Measurements from ENCODE around the gene WWC2. TPM values are rescaled to one million over a fixed set of nuclear protein-coding genes. Genes with fewer than 3 reads are reported as not detected.

Gene WWC2
- polyA plus RNA-seq, 2 donors: 2.9 to 3.4 TPM

- H3K4me1 ChIP-seq (ENCODE audit: control insufficient read depth in 2 of 2, insufficient read depth in 2 of 2, low read length in 1 of 2): peaks cover 2% of the 10 kb centered on the region in 2 donors
- WGBS, 2 donors: 2 to 4% methylated on average over 39 to 73 of the region's 73 CpGs
- H3K9me3 ChIP-seq (ENCODE audit: control insufficient read depth in 2 of 2, insufficient read depth in 1 of 2, low read depth in 1 of 2, low read length in 1 of 2): no peaks in the 10 kb centered on the region
- peak overlapping the region; percentile 95 to 96 for H3K27ac ChIP-seq (ENCODE audit: low read depth in 2 of 2, low read length in 1 of 2)
- H3K4me3 ChIP-seq (ENCODE audit: low read depth in 1 of 2, low read length in 2 of 2): peak overlapping the region; percentile 71 to 89
- H3K27me3 ChIP-seq (ENCODE audit: control insufficient read depth in 1 of 2, insufficient read depth in 2 of 2, low read length in 2 of 2): no peaks in the 10 kb centered on the region
- no peaks in the 10 kb centered on the region for H3K36me3 ChIP-seq (ENCODE audit: control insufficient read depth in 2 of 2, insufficient read depth in 2 of 2, low read length in 1 of 2)
Measured at GRCh38 chr4:183099537-183100297, 660 bp downstream of the WWC2 start.

GRCh38 chr4:183100298-183100599 lies 1.2 kb downstream of the WWC2 start:
- peak overlapping the region; percentile 71 to 89 for H3K4me3 ChIP-seq (ENCODE audit: low read depth in 1 of 2, low read length in 2 of 2)
- peaks cover 2% of the 10 kb centered on the region in 2 donors for H3K4me1 ChIP-seq (ENCODE audit: control insufficient read depth in 2 of 2, insufficient read depth in 2 of 2, low read length in 1 of 2)
- no peak overlapping the region for H3K27ac ChIP-seq (ENCODE audit: low read depth in 2 of 2, low read length in 1 of 2)
- 34 to 41% methylated on average over 3 of the region's 3 CpGs for WGBS, 2 donors
- H3K27me3 ChIP-seq (ENCODE audit: control insufficient read depth in 1 of 2, insufficient read depth in 2 of 2, low read length in 2 of 2): no peaks in the 10 kb centered on the region
- no peaks in the 10 kb centered on the region for H3K36me3 ChIP-seq (ENCODE audit: control insufficient read depth in 2 of 2, insufficient read depth in 2 of 2, low read length in 1 of 2)
- no peaks in the 10 kb centered on the region for H3K9me3 ChIP-seq (ENCODE audit: control insufficient read depth in 2 of 2, insufficient read depth in 1 of 2, low read depth in 1 of 2, low read length in 1 of 2)

GRCh38 chr4:183100827-183101226 lies 1.8 kb downstream of the WWC2 start:
- peaks cover 2% of the 10 kb centered on the region in 2 donors for H3K4me1 ChIP-seq (ENCODE audit: control insufficient read depth in 2 of 2, insufficient read depth in 2 of 2, low read length in 1 of 2)
- H3K27me3 ChIP-seq (ENCODE audit: control insufficient read depth in 1 of 2, insufficient read depth in 2 of 2, low read length in 2 of 2): no peaks in the 10 kb centered on the region
- no peaks in the 10 kb centered on the region for H3K9me3 ChIP-seq (ENCODE audit: control insufficient read depth in 2 of 2, insufficient read depth in 1 of 2, low read depth in 1 of 2, low read length in 1 of 2)
- H3K4me3 ChIP-seq (ENCODE audit: low read depth in 1 of 2, low read length in 2 of 2): peak overlapping the region in 1 of 2 donors; percentile 32
- H3K36me3 ChIP-seq (ENCODE audit: control insufficient read depth in 2 of 2, insufficient read depth in 2 of 2, low read length in 1 of 2): no peaks in the 10 kb centered on the region
- 38 to 48% methylated on average over 6 of the region's 6 CpGs for WGBS, 2 donors
- H3K27ac ChIP-seq (ENCODE audit: low read depth in 2 of 2, low read length in 1 of 2): no peak overlapping the region

- H3K9me3 ChIP-seq (ENCODE audit: control insufficient read depth in 2 of 2, insufficient read depth in 1 of 2, low read depth in 1 of 2, low read length in 1 of 2): no peaks in the 10 kb centered on the region
- no peak overlapping the region for H3K4me3 ChIP-seq (ENCODE audit: low read depth in 1 of 2, low read length in 2 of 2)
- 50% methylated on average over 4 of the region's 4 CpGs for WGBS, 2 donors
- no peaks in the 10 kb centered on the region for H3K36me3 ChIP-seq (ENCODE audit: control insufficient read depth in 2 of 2, insufficient read depth in 2 of 2, low read length in 1 of 2)
- H3K27ac ChIP-seq (ENCODE audit: low read depth in 2 of 2, low read length in 1 of 2): no peak overlapping the region
- H3K27me3 ChIP-seq (ENCODE audit: control insufficient read depth in 1 of 2, insufficient read depth in 2 of 2, low read length in 2 of 2): no peaks in the 10 kb centered on the region
- H3K4me1 ChIP-seq (ENCODE audit: control insufficient read depth in 2 of 2, insufficient read depth in 2 of 2, low read length in 1 of 2): peaks cover 2% of the 10 kb centered on the region in 2 donors
Measured at GRCh38 chr4:183101956-183102480, 3.0 kb downstream of the WWC2 start.

GRCh38 chr4:183105092-183105491 lies 6.0 kb downstream of the WWC2 start:
- Histone ChIP-seq H3K27ac (ENCODE audit: low read depth in 2 of 2, low read length in 1 of 2) (no peak overlapping the region), H3K27me3 (ENCODE audit: control insufficient read depth in 1 of 2, insufficient read depth in 2 of 2, low read length in 2 of 2) (no peaks in the 10 kb centered on the region), H3K4me3 (ENCODE audit: low read depth in 1 of 2, low read length in 2 of 2) (no peak overlapping the region), H3K36me3 (ENCODE audit: control insufficient read depth in 2 of 2, insufficient read depth in 2 of 2, low read length in 1 of 2) (no peaks in the 10 kb centered on the region), H3K4me1 (ENCODE audit: control insufficient read depth in 2 of 2, insufficient read depth in 2 of 2, low read length in 1 of 2) (peaks cover 2% of the 10 kb centered on the region in 2 donors), H3K9me3 (ENCODE audit: control insufficient read depth in 2 of 2, insufficient read depth in 1 of 2, low read depth in 1 of 2, low read length in 1 of 2) (no peaks in the 10 kb centered on the region)
- WGBS, 2 donors: 90 to 97% methylated on average over 5 of the region's 5 CpGs

GRCh38 chr4:183106839-183107238 lies 7.8 kb downstream of the WWC2 start:
- no peaks in the 10 kb centered on the region for H3K27me3 ChIP-seq (ENCODE audit: control insufficient read depth in 1 of 2, insufficient read depth in 2 of 2, low read length in 2 of 2)
- 94 to 97% methylated on average over 4 of the region's 4 CpGs for WGBS, 2 donors
- no peak overlapping the region for H3K27ac ChIP-seq (ENCODE audit: low read depth in 2 of 2, low read length in 1 of 2)
- H3K4me3 ChIP-seq (ENCODE audit: low read depth in 1 of 2, low read length in 2 of 2): no peak overlapping the region
- no peaks in the 10 kb centered on the region for H3K36me3 ChIP-seq (ENCODE audit: control insufficient read depth in 2 of 2, insufficient read depth in 2 of 2, low read length in 1 of 2)
- H3K4me1 ChIP-seq (ENCODE audit: control insufficient read depth in 2 of 2, insufficient read depth in 2 of 2, low read length in 1 of 2): peaks cover 0 to 2% of the 10 kb centered on the region in 2 donors
- no peaks in the 10 kb centered on the region for H3K9me3 ChIP-seq (ENCODE audit: control insufficient read depth in 2 of 2, insufficient read depth in 1 of 2, low read depth in 1 of 2, low read length in 1 of 2)

- H3K27me3 ChIP-seq (ENCODE audit: control insufficient read depth in 1 of 2, insufficient read depth in 2 of 2, low read length in 2 of 2): no peaks in the 10 kb centered on the region
- H3K9me3 ChIP-seq (ENCODE audit: control insufficient read depth in 2 of 2, insufficient read depth in 1 of 2, low read depth in 1 of 2, low read length in 1 of 2): no peaks in the 10 kb centered on the region
- 71 to 78% methylated on average over 5 of the region's 5 CpGs for WGBS, 2 donors
- no peak overlapping the region for H3K27ac ChIP-seq (ENCODE audit: low read depth in 2 of 2, low read length in 1 of 2)
- H3K4me1 ChIP-seq (ENCODE audit: control insufficient read depth in 2 of 2, insufficient read depth in 2 of 2, low read length in 1 of 2): no peaks in the 10 kb centered on the region
- no peaks in the 10 kb centered on the region for H3K36me3 ChIP-seq (ENCODE audit: control insufficient read depth in 2 of 2, insufficient read depth in 2 of 2, low read length in 1 of 2)
- no peak overlapping the region for H3K4me3 ChIP-seq (ENCODE audit: low read depth in 1 of 2, low read length in 2 of 2)
Measured at GRCh38 chr4:183107891-183108459, 8.9 kb downstream of the WWC2 start.

GRCh38 chr4:183110244-183110643 lies 11.2 kb downstream of the WWC2 start:
- Histone ChIP-seq H3K27me3 (ENCODE audit: control insufficient read depth in 1 of 2, insufficient read depth in 2 of 2, low read length in 2 of 2) (no peaks in the 10 kb centered on the region), H3K9me3 (ENCODE audit: control insufficient read depth in 2 of 2, insufficient read depth in 1 of 2, low read depth in 1 of 2, low read length in 1 of 2) (no peaks in the 10 kb centered on the region), H3K4me1 (ENCODE audit: control insufficient read depth in 2 of 2, insufficient read depth in 2 of 2, low read length in 1 of 2) (no peaks in the 10 kb centered on the region), H3K27ac (ENCODE audit: low read depth in 2 of 2, low read length in 1 of 2) (no peak overlapping the region), H3K4me3 (ENCODE audit: low read depth in 1 of 2, low read length in 2 of 2) (no peak overlapping the region), H3K36me3 (ENCODE audit: control insufficient read depth in 2 of 2, insufficient read depth in 2 of 2, low read length in 1 of 2) (no peaks in the 10 kb centered on the region)

- Histone ChIP-seq H3K9me3 (ENCODE audit: control insufficient read depth in 2 of 2, insufficient read depth in 1 of 2, low read depth in 1 of 2, low read length in 1 of 2) (no peaks in the 10 kb centered on the region), H3K27ac (ENCODE audit: low read depth in 2 of 2, low read length in 1 of 2) (no peak overlapping the region), H3K4me1 (ENCODE audit: control insufficient read depth in 2 of 2, insufficient read depth in 2 of 2, low read length in 1 of 2) (no peaks in the 10 kb centered on the region), H3K27me3 (ENCODE audit: control insufficient read depth in 1 of 2, insufficient read depth in 2 of 2, low read length in 2 of 2) (no peaks in the 10 kb centered on the region), H3K4me3 (ENCODE audit: low read depth in 1 of 2, low read length in 2 of 2) (no peak overlapping the region), H3K36me3 (ENCODE audit: control insufficient read depth in 2 of 2, insufficient read depth in 2 of 2, low read length in 1 of 2) (no peaks in the 10 kb centered on the region)
- WGBS, 2 donors: 75 to 91% methylated on average over 4 of the region's 4 CpGs
Measured at GRCh38 chr4:183111452-183111885, 12.4 kb downstream of the WWC2 start.

- H3K27ac ChIP-seq (ENCODE audit: low read depth in 2 of 2, low read length in 1 of 2): no peak overlapping the region
- 67 to 74% methylated on average over 2 of the region's 2 CpGs for WGBS, 2 donors
Measured at GRCh38 chr4:183118141-183118540, 19.1 kb downstream of the WWC2 start.

More at GRCh38 chr4:183118141-183118540, 19.1 kb downstream of the WWC2 start:
- Histone ChIP-seq H3K4me3 (ENCODE audit: low read depth in 1 of 2, low read length in 2 of 2) (no peak overlapping the region), H3K4me1 (ENCODE audit: control insufficient read depth in 2 of 2, insufficient read depth in 2 of 2, low read length in 1 of 2) (no peaks in the 10 kb centered on the region), H3K27me3 (ENCODE audit: control insufficient read depth in 1 of 2, insufficient read depth in 2 of 2, low read length in 2 of 2) (no peaks in the 10 kb centered on the region), H3K9me3 (ENCODE audit: control insufficient read depth in 2 of 2, insufficient read depth in 1 of 2, low read depth in 1 of 2, low read length in 1 of 2) (no peaks in the 10 kb centered on the region), H3K36me3 (ENCODE audit: control insufficient read depth in 2 of 2, insufficient read depth in 2 of 2, low read length in 1 of 2) (no peaks in the 10 kb centered on the region)

Data from esophagus (tissue), 2 donors.